GM23248 (cell line): ENCODE results near the gene C1GALT1C1. TPM values are rescaled to one million over a fixed set of nuclear protein-coding genes. Genes with fewer than 3 reads are reported as not detected.
"Not testable (repeated sequence)": the region's sequence is repeated elsewhere in the genome, so short reads cannot be mapped to it uniquely, and the experiment has no call there.

Experiments used
- DNase-seq: peaks from one replicate; pipeline ENCODE4 v3.0.0-alpha.2; 2015
- H2AFZ ChIP-seq: fragments of 200-600 bp; sonication (generic); 2 replicates; pipeline ENCODE4 v1.6.1; 2016; ENCODE audit warnings: antibody characterized with exemption
- H3F3A ChIP-seq: fragments of 200-600 bp; sonication (generic); 2 replicates; pipeline ENCODE4 v1.6.1; 2016; ENCODE audit warnings: mild to moderate bottlenecking, antibody characterized with exemption, mixed run types; ENCODE audit not compliant: insufficient read depth
- H3K27ac ChIP-seq: fragments of 200-600 bp; sonication (generic); 2 replicates; pipeline ENCODE4 v1.5.1; 2016; ENCODE audit warnings: mild to moderate bottlenecking
- H3K27me3 ChIP-seq: fragments of 200-600 bp; sonication (generic); replicated peaks from 2 replicates; pipeline ENCODE4 v1.6.1; 2016; ENCODE audit warnings: mild to moderate bottlenecking; ENCODE audit not compliant: insufficient read depth
- H3K36me3 ChIP-seq: fragments of 200-600 bp; sonication (generic); 2 replicates; pipeline ENCODE4 v1.6.1; 2016; ENCODE audit warnings: low read depth, mild to moderate bottlenecking
- H3K4me1 ChIP-seq: fragments of 200-600 bp; sonication (generic); 2 replicates; pipeline ENCODE4 v1.6.1; 2016; ENCODE audit warnings: mild to moderate bottlenecking; ENCODE audit not compliant: insufficient read depth
- H3K4me2 ChIP-seq: fragments of 200-600 bp; sonication (generic); one replicate; pipeline ENCODE4 v1.6.1; 2016; ENCODE audit warnings: mild to moderate bottlenecking; ENCODE audit not compliant: unreplicated experiment
- H3K4me3 ChIP-seq: fragments of 200-600 bp; sonication (generic); 2 replicates; pipeline ENCODE4 v1.5.1; 2016; ENCODE audit warnings: mild to moderate bottlenecking
- H3K79me2 ChIP-seq: fragments of 200-600 bp; sonication (generic); 2 replicates; pipeline ENCODE4 v1.6.1; 2016; ENCODE audit warnings: mild to moderate bottlenecking; ENCODE audit not compliant: insufficient read depth
- H3K9ac ChIP-seq: fragments of 200-600 bp; sonication (generic); 2 replicates; pipeline ENCODE4 v1.6.1; 2016; ENCODE audit warnings: mild to moderate bottlenecking
- H3K9me2 ChIP-seq: fragments of 200-600 bp; sonication (generic); 2 replicates; pipeline ENCODE4 v1.6.1; 2016; ENCODE audit warnings: mixed run types, mild to moderate bottlenecking, moderate library complexity; ENCODE audit not compliant: insufficient read depth
- H3K9me3 ChIP-seq: fragments of 200-600 bp; sonication (generic); one replicate; pipeline ENCODE4 v1.6.1; 2017; ENCODE audit warnings: low read depth
- H4K20me1 ChIP-seq: fragments of 200-600 bp; sonication (generic); 2 replicates; pipeline ENCODE4 v1.6.0; 2016; ENCODE audit not compliant: insufficient read depth
- EZH2 ChIP-seq: fragments of 200-600 bp; sonication (generic); IDR thresholded peaks from 2 replicates; pipeline ENCODE4 v1.6.1; 2018; ENCODE audit warnings: antibody characterized with exemption, mild to moderate bottlenecking; ENCODE audit not compliant: insufficient read depth, poor library complexity, severe bottlenecking
- EZH2phosphoT487 ChIP-seq: fragments of 200-600 bp; sonication (generic); IDR thresholded peaks from 2 replicates; pipeline ENCODE4 v1.6.1; 2018; ENCODE audit warnings: antibody characterized with exemption, moderate library complexity, mild to moderate bottlenecking, low read depth; ENCODE audit not compliant: insufficient read depth
- WGBS, 2 experiments: methylation state at CpG; one replicate each; pipeline ENCODE4 v1.1.6; 2015 to 2017; ENCODE audit warnings: low lambda C conversion rate in 2 of 2, low coverage in 1 of 2; ENCODE audit errors: missing lambda C conversion rate in 2 of 2; 5-methylcytosine and 5-hydroxymethylcytosine counted together
- in situ Hi-C: fragments of 300-500 bp; cut with MboI; formaldehyde crosslinking; loops from 2 replicates; pipeline ENCODE4 v1.15.0; 2020
- polyA plus RNA-seq: library from polyadenylated mRNA; unstranded; fragments of >200 nt; fragmentation: Nextera tagmentation; extraction: Ambion mirVana; gene quantifications from 2 replicates; pipeline ENCODE4 v1.2.1, GENCODE V29; 2016
- total RNA-seq: library from RNA; depleted of rRNA; stranded (reverse); fragments of >200 nt; shearing (Covaris generic); gene quantifications from 2 replicates; pipeline ENCODE4 v1.2.3, GENCODE V29; 2014

C1GALT1C1 gene
- total and polyA plus RNA-seq, 2 experiments from 2014 or later, result 58.3 to 78.6 TPM

GRCh38 chrX:120660637-120661036 lies 30.8 kb upstream of the C1GALT1C1 start:
- 2 to 9% methylated on average over 5 to 6 of the region's 6 CpGs for WGBS, 2 experiments
- Histone ChIP-seq H2AFZ (no peak overlapping the region; the same call in 1 of the 2 replicates), H3K4me2 (peak overlapping the region; percentile 48), H4K20me1 (no peaks in the 10 kb centered on the region), H3K79me2 (no peaks in the 10 kb centered on the region), H3K27me3 (no peaks in the 10 kb centered on the region), H3K36me3 (no peaks in the 10 kb centered on the region), H3K4me1 (peaks cover 16% of the 10 kb centered on the region), H3K9ac (peak overlapping the region; percentile 33; the same call in 1 of the 2 replicates), H3K27ac (peak overlapping the region; percentile 51), H3F3A (no peaks in the 10 kb centered on the region), H3K4me3 (peak overlapping the region; percentile 54), H3K9me3 (no peaks in the 10 kb centered on the region), H3K9me2 (no peaks in the 10 kb centered on the region)
- TF ChIP-seq EZH2 (no peak), EZH2phosphoT487 (no peak)
- peak; percentile 70 for DNase-seq
- in situ Hi-C loops, result no loop called here

GRCh38 chrX:120653000-120653399 lies 23.1 kb upstream of the C1GALT1C1 start:
- Histone ChIP-seq H2AFZ (peak overlapping the region; percentile 74), H3K27me3 (no peaks in the 10 kb centered on the region), H4K20me1 (no peaks in the 10 kb centered on the region), H3F3A (no peaks in the 10 kb centered on the region), H3K4me2 (no peak overlapping the region), H3K4me3 (no peak overlapping the region; the same call in 1 of the 2 replicates), H3K79me2 (no peaks in the 10 kb centered on the region), H3K9me3 (no peaks in the 10 kb centered on the region), H3K27ac (peak overlapping the region; percentile 39; the same call in 1 of the 2 replicates), H3K4me1 (peaks cover 6% of the 10 kb centered on the region), H3K9me2 (no peaks in the 10 kb centered on the region), H3K36me3 (no peaks in the 10 kb centered on the region), H3K9ac (no peak overlapping the region)
- TF ChIP-seq EZH2phosphoT487, result no peak
- TF ChIP-seq EZH2, result no peak
- peak; percentile 39 for DNase-seq
- 8 to 14% methylated on average over 3 of the region's 3 CpGs for WGBS, 2 experiments
- in situ Hi-C loops, result no loop called here

- DNase-seq, H3K4me3 ChIP-seq, H3K4me1 ChIP-seq, H3F3A ChIP-seq, H4K20me1 ChIP-seq, H3K27ac ChIP-seq, H3K9me3 ChIP-seq, H3K9ac ChIP-seq, H3K27me3 ChIP-seq, H3K36me3 ChIP-seq, in situ Hi-C loops, H2AFZ ChIP-seq, H3K79me2 ChIP-seq, H3K4me2 ChIP-seq, H3K9me2 ChIP-seq: not testable (repeated sequence)
- WGBS, 2 experiments, result 100% methylated on average over 1 of the region's 1 CpG
Observed at GRCh38 chrX:120652256-120652655, 22.4 kb upstream of the C1GALT1C1 start.

- Histone ChIP-seq H3K36me3 (no peaks in the 10 kb centered on the region), H3K4me1 (peaks cover 6% of the 10 kb centered on the region), H3K9ac (no peak overlapping the region), H3K4me2 (no peak overlapping the region), H3K9me2 (no peaks in the 10 kb centered on the region), H3K9me3 (no peaks in the 10 kb centered on the region), H3F3A (no peaks in the 10 kb centered on the region), H3K27ac (no peak overlapping the region), H4K20me1 (no peaks in the 10 kb centered on the region), H2AFZ (no peak overlapping the region), H3K27me3 (no peaks in the 10 kb centered on the region), H3K4me3 (no peak overlapping the region), H3K79me2 (no peaks in the 10 kb centered on the region)
- 76 to 79% methylated on average over 4 of the region's 4 CpGs for WGBS, 2 experiments
- TF ChIP-seq EZH2 (no peak), EZH2phosphoT487 (no peak)
- in situ Hi-C loops, result no loop called here
- no peak for DNase-seq
Observed at GRCh38 chrX:120647127-120647526, 17.3 kb upstream of the C1GALT1C1 start.

GRCh38 chrX:120642871-120643270 lies 13.0 kb upstream of the C1GALT1C1 start:
- TF ChIP-seq EZH2, result no peak
- TF ChIP-seq EZH2phosphoT487, result no peak
- 56 to 75% methylated on average over 1 to 2 of the region's 2 CpGs for WGBS, 2 experiments
- no peaks in the 10 kb centered on the region for H3K9me3 ChIP-seq

More at GRCh38 chrX:120642871-120643270, 13.0 kb upstream of the C1GALT1C1 start:
- H4K20me1 ChIP-seq, result no peaks in the 10 kb centered on the region
- no peaks in the 10 kb centered on the region for H3K79me2 ChIP-seq
- H3K9me2 ChIP-seq, result no peaks in the 10 kb centered on the region
- no peaks in the 10 kb centered on the region for H3F3A ChIP-seq
- H3K4me1 ChIP-seq, result no peaks in the 10 kb centered on the region
- no peak overlapping the region for H3K4me2 ChIP-seq
- no peak for DNase-seq
- in situ Hi-C loops, result no loop called here
- H3K36me3 ChIP-seq, result no peaks in the 10 kb centered on the region
- H3K9ac ChIP-seq, result no peak overlapping the region
- H2AFZ ChIP-seq, result no peak overlapping the region
- H3K27ac ChIP-seq, result no peak overlapping the region
- no peaks in the 10 kb centered on the region for H3K27me3 ChIP-seq
- no peak overlapping the region for H3K4me3 ChIP-seq
